HG03066 (cell line): Measurements from ENCODE around the gene GPATCH4.
A peak's percentile ranks its signal among the peaks of the same experiment; 100 is the strongest.
"Not testable (repeated sequence)": the region's sequence is repeated elsewhere in the genome, so short reads cannot be mapped to it uniquely, and the experiment has no call there.

Experiments used
- ATAC-seq: cut with Tn5 transposase; IDR thresholded peaks from one replicate; pipeline ENCODE4 v1.9.1; 2021; ENCODE audit warnings: low read depth; ENCODE audit not compliant: unreplicated experiment

Gene GPATCH4

DNA sequence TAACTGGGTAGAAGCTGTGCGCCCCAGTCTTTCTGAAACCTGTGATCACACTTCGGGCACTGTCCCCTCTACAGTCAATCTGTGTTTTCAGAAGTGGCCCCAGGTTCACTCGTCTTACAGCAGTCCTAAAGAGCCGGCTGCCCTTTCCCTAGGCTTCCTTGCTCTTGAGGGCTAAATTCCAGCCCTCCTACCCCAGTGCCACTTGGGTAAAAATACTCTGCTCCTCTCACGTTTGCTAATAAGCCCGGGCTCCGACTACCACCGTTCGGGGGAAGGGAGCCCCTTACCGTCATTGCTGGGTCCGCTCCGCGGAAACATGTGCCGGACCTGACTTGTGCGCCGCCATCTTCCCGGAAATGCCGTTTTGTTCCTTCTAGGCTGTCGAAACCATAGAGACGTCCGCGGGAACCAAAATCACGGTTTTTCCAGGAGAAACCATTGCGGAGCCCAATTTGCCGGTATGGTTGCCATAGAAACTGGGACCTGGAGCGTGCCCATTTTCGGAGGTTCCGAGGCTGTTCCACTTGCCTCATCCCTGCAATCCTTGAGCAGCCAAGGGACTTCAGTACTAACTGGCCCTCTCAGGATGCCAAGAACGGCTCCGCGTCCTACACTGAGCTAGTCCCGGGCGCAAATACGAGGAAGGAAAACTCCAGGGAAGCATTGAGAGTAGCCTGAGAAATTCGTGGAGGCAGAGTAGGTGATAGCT is at the start of gene GPATCH4:
GPATCH4 (minus strand) TSS at position 358 of the 709 bp plus-strand sequence.
- ATAC-seq, result no peak

DNA sequence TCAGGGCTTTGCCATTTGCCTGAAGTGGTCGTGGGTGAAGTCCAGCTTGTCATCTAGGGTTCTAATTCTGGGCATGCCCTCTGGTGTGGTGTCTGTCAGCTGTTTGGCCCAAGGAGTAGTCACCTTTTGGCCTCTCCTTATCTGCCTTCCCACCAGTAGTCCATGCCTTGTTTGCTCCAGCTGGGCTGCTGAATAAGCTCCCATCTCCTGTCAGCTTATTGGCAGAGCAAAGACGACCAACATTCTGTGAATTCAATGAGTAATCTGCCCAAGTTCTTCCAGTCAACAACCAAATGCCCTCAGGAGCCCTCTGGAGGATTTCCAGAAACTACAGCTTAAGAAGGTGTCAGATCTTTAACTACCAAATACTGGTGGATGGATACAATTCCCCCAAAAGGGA is 47.7 kb upstream of the GPATCH4 start:
- ATAC-seq, result no peak

DNA sequence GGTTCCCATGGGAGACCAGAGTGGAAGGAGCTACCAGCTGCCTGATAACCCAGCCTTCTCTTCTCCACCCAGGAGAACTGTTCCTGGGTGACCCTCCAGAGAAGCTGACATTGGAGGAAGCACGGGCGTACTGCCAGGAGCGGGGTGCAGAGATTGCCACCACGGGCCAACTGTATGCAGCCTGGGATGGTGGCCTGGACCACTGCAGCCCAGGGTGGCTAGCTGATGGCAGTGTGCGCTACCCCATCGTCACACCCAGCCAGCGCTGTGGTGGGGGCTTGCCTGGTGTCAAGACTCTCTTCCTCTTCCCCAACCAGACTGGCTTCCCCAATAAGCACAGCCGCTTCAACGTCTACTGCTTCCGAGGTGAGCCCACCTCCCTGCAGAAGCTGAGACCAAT is 47.2 kb upstream of the GPATCH4 start:
- no peak for ATAC-seq

DNA sequence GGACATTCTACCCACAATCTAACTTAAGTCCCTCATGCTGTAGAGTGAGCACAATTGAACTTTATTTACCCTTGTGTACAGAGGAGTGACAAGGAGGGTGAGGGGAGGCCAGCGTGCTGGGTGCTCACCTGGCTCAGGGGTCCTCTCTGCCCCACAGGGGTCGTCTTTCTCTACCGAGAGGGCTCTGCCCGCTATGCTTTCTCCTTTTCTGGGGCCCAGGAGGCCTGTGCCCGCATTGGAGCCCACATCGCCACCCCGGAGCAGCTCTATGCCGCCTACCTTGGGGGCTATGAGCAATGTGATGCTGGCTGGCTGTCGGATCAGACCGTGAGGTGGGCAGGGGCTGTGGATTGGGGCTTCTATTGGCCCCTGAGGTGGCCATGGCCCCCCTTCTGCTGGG is 46.1 kb upstream of the GPATCH4 start:
- ATAC-seq, result no peak

DNA sequence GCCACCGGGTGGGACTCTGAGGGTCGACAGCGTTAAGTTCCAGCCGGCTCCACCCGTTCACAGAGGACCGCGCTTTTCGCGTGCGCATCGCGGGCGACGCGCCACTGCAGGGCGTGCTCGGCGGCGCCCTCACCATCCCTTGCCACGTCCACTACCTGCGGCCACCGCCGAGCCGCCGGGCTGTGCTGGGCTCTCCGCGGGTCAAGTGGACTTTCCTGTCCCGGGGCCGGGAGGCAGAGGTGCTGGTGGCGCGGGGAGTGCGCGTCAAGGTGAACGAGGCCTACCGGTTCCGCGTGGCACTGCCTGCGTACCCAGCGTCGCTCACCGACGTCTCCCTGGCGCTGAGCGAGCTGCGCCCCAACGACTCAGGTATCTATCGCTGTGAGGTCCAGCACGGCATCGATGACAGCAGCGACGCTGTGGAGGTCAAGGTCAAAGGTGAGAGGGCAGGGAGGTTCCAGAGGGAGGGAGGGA is 45.5 kb upstream of the GPATCH4 start:
- no peak for ATAC-seq

DNA sequence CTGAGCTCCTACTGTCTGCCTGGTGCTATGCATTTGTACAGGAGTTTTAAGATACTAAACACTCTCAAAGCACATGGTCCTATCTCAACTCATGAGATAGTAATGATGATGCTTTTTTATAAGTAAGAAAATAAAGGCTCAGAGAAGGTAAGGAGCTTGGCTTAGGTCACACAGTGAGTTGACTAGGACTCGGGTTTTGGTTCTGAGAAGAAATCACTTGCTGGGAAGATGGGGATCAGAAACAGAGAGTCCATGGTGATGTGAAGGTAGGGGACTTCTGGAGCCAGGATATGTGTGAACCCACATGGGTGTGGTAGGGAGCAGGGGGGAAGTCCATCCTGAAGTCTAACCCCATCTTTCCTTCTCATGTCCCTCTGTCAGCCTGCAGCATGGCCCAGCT is 44.4 kb upstream of the GPATCH4 start:
- ATAC-seq, result no peak

DNA sequence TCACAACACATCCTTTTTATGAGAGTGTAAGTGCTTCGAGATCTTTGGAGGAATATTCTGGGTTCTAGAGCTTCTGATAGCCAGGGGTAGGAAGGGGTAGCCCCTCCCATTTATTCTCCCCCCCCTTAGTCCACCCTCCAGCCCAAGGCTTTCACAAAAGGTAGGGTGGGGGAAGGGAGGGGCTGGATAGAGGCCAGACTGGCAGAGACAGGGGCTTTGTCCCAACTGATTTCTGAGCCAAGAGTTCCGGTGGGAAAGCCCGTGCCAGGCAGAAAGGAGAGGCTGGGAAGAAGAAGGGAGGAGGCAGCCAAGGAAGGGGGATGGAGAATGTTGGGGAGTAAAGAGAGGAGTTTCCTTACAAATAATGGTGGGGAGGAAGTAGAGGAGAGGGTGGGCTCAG is 43.8 kb upstream of the GPATCH4 start:
- no peak for ATAC-seq

DNA sequence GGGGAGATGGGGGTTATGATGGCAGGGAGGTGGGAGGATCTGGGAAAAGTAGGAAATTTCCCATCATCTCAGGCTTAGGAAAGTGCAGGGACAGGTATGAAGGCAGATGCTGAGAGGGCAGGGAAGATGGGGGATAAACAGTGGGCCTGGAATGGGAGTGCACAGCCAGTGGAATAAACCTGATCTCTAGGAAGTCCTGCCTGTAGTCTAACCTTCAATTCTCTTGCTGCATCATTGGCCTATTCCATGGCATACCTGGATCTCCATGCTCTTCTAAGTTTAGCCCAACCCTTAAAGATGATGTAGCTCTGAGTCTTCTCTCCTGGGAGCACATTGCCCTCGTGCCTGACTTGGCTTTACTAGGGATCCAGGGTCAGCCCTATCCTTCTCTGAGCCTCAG is 43.4 kb upstream of the GPATCH4 start:
- no peak for ATAC-seq

DNA sequence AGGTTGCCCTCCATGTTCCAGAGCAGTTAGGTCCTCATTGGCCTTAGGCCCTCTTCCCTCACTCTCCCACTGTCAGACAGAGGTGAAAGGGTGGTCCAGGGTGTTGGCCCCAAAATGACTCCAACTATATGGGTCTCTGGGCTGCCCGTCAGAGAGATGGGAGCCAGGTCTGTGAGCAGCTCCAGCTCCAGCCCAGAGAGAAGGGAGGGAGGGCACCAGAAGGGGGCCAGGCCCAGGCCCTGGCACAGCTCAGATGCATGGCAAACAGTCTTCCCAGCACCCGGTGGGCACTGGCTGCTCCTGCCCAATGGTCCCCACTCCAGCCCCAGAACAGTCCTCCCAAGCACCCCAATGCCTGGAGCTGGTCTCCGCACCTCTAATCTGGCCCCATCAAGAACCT is 42.9 kb upstream of the GPATCH4 start:
- no peak for ATAC-seq

DNA sequence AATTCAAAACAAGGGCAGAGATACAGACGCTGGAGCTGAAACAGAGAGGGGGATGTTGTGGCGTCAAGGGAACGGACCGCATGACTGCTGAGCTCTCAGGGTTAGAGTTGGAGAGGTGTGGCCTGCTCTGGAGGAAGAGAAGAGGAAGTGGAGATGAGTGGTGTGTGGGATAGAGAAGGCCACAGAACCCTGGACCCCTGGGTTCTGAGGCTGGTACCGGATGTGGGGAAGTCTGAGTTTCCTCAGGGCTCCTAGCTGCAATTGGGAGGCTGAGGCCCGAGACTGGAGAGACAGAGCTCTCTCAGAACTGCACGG is 42.5 kb upstream of the GPATCH4 start:
- ATAC-seq, result peak; percentile 70

DNA sequence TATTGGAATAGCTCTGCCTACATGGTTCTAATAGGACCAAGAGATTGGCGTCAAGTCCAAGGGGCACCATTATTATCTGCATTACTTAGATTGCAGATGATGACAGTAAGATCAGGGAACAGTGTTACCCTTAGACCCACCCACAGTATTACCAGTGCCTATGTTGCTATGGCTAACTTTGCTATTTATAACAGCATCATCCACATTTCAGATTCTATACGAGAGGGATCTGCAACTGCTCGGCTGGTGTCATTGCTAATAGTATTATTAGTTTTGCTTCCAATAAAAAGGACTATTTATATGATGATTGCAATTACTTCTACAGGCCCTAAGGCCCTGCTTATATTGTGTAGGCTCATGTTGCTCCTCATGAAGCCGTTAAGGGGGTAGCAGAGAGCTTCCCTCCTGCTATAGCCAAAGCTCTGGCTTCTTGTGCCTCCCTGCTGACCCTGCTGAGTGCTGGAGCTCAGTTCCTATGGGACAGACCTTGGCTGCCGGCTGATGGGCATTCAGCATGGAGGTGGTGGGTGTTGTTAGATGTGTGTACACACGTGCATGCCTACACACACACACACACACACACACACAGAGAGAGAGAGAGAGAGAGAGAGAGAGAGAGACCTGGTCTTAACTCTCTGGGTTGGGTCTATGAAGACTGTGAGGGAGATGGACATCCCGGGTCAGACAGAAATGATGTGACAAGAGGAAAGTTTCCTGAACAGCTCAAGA is 41.9 kb upstream of the GPATCH4 start:
- no peak for ATAC-seq

DNA sequence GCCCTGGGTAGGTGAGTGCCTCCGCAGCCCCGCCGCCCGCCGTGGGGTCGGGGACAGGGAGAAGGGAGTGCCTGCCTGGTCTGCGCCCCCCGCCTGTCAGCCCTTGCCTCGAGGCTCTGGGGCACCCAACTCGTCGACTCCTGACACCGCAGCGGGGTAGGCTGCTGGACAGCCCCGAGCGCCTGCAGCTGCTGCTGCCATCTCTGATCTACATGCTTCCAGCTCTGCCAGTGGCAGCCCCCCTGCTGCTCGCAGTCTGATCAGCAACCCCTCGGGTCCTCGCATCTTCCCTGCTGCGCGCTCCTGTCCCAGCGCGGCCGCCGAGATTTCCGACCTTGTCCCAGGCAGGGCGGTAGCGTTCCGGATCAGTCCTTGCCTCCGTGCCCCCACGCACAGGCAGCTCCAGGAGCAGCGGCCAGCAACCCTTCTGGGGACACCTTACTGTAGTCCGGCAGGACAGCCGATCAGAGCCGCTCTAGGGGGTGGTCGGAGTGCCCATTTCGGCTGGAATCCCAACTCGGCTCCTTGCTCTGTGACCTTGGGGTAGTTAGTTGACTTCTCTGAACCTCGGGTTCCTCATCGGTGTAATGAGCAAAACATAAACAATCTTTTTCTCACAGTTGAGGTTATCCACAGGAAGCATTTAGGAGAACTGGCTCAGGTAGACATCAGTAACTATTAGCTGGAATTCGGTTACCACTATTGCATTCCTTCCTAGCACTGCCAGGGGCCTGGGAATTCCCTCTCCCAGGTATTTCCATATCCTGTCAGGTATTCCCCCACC is 41.2 kb upstream of the GPATCH4 start:
- ATAC-seq, result no peak

DNA sequence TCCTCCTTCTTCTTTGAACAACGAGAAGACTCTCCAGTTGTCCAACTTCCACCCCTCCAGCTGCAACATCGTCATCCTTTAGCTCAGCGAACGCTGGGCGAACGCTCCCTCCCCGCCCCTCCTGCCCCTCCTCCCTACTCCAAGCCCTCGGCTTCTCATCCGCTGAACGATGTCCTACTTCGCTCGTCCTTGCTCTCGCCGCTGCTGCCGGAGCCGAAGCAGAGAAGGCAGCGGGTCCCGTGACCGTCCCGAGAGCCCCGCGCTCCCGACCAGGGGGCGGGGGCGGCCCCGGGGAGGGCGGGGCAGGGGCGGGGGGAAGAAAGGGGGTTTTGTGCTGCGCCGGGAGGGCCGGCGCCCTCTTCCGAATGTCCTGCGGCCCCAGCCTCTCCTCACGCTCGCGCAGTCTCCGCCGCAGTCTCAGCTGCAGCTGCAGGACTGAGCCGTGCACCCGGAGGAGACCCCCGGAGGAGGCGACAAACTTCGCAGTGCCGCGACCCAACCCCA is 40.5 kb upstream of the GPATCH4 start, which contains the start of gene BCAN:
BCAN (plus strand) TSS at position 357 of the 504 bp plus-strand sequence. CDS start 3,938 bp downstream, outside the sequence.
- no peak for ATAC-seq

DNA sequence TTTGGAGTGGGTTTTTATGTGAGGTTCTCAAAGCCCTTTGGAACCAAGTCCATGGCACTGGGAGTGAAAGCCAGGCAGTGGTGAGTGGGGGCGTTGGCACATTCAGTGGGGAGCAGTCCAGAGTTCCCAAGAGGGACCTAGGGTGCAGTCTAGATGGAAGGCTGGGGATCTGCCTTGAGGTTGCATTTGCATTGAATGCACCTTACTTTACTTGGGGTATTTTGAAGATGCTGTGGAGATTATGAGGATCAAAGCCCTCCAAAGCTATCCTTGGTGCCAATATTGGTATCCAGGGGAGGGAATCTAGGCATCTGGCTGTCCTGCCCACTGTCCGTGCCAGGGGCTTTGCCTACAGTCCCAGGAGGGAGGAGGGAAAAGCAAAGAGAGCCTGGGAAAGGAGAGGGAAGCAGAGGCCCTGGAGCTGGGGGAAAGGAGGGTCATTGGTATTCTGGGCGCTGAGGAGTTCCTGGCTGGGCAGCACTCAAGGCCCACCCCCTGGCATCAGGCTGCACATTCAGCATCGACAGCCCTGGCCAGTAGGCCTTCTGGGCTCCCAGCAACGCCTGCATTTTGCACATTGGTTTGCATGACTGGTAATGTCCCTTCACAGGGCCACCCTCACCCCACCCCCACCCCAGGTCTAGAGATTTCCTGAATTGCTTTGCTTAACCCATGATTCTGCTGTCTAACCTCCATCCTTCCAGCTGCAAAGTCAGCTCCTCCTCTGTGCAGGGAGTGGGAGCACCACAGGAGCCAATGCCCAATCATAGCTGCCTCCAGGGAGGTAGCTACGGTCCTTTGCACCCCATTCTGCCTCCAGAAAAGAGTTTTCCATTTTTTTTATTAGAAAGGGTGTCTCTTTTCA is 39.8 kb upstream of the GPATCH4 start:
- ATAC-seq, result no peak

DNA sequence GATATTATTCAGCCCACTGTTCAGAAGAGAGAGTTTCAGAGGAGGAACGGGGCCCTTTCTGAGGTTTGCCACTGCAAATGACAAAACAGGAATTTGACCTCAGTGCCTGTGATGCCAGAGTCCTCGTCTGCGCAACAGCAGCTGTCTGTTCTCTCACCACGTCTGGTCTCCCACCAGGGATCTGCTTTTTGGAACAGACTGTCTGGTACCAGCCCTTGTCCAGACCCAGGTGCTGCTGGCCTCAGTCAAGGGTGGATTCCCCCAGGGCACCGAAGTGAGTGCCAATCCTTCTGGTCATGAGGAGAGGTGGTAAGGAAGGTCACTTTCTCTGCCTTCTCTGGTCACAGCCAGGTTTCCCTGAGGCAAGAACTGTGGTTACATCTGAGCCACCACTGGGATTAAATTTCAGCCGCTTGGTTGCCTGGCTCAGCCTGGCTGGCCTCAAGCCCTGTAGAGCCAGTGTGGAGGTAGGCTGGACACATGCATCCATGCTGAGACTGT is 38.4 kb upstream of the GPATCH4 start:
- ATAC-seq, result no peak

DNA sequence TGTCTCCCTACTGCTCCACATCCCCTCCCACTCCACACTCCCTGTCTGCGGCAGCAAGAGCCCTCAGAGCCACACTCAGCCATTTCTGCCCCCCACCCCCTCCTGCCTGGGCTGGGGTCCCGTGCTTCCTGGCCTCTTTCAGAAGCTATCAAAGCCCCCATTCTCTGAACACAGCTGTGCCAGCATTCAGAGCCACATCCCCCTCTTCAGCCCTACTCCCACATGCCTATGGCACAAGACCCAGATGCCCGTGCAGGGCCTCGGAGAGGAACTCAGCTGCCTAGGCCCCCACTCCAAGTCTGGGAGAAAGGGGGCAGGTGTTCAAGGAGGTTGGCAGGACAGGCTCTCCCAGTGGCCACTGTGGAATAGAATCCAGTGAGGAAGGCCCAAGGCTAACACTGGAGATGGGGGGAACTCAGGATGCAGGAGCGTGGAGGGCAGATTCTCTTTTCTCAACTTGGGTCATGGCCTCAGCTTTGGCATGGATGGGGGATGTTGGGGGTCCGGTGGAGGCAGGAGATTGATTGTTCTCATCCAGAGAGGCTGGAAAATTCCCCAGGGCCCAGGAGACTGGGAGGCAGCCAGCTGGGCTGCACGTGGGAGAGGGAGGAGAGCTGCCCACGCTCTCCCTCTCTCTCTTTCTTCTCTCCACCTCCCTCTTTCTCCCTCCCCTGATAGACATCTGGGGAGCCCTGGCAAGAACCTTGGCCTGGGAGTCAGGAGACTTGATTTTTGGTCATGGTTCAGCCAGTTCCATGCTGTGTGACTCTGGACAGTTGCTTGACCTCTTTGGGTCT is 37.1 kb upstream of the GPATCH4 start:
- ATAC-seq, result no peak

DNA sequence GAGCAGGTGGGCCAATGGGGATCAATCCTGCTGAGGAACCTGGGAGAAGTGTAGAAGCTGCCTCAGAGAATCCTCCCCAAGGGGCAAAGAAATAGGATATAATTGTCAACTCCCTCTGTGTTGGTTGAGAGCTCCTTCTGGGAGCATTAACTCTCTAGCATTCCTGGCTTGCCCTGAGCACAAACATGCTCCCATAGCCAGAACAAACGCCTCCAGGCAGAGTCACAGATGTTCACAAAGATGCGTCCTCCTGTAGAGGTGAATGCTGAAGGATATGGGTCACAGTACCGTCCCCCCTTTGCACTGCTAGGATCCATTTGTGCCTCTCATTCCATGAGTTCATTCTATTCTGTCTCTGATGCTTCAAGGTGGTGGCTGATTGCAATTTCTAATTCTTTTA is 31.1 kb upstream of the GPATCH4 start:
- no peak for ATAC-seq

DNA sequence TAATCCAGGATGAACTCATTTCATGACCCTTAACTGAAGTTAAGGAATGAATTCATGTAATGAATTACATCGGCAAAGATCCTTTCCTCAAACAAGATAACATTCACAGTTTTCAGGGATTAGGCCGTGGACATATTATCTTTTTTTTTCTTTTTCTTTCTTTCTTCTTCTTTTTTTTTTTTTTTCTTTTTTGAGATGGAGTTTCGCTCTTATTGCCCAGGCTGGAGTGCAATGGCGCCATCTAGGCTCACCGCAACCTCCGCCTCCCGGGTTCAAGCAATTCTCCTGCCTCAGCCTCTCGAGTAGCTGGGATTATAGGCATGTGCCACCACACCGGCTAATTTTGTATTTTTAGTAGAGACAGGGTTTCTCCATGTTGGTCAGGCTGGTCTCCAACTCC is 29.9 kb upstream of the GPATCH4 start:
- not testable (repeated sequence) for ATAC-seq

DNA sequence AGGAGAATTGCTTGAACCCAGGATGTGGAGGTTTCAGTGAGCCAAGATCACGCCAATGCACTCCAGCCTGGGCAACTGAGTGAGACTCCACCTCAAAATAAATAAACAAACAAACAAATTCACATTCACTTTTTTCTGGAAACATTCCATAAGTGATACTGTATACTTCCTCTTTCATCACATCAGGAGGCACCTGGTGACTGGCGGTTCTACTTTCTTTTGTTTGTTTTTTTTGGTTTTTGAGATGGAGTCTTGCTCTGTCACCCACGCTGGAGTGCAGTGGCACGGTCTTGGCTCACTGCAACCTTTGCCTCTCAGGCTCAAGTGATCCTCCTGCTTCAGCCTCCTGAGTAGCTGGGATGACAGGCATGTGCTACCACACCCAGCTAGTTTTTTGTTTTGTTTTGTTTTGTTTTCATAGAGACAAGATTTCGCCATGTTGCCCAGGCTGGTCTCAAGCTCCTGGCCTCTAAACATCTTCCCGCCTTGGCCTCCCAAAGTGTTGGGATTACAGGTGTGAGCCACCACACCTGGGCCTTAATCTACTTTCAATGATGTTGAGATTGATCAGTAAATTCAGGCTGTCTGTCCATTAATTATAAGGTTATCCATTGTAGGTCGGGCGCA is 28.7 kb upstream of the GPATCH4 start:
- no peak for ATAC-seq
